Chondrocyte (in vitro differentiated cells): ENCODE measurements around the gene MPV17L2. TPM values are rescaled to one million over a fixed set of nuclear protein-coding genes. Genes with fewer than 3 reads are reported as not detected.

ENCODE experiments used
- DNase-seq: peaks from one replicate; pipeline ENCODE4 v3.0.0; 2021; ENCODE audit warnings: mixed read lengths, low spot score
- H3K27ac Mint-ChIP-seq: one replicate; pipeline ENCODE4 v1.8.0; 2021; ENCODE audit warnings: mild to moderate bottlenecking, moderate library complexity, mixed read lengths; ENCODE audit not compliant: unreplicated experiment
- H3K27me3 Mint-ChIP-seq: 2 replicates; pipeline ENCODE4 v1.8.0; 2021; ENCODE audit warnings: low read depth, mixed read lengths
- H3K36me3 Mint-ChIP-seq: 2 replicates; pipeline ENCODE4 v1.8.0; 2021; ENCODE audit warnings: low read depth, mixed read lengths
- H3K4me1 Mint-ChIP-seq: 2 replicates; pipeline ENCODE4 v1.8.0; 2021; ENCODE audit warnings: low read depth, mild to moderate bottlenecking, mixed read lengths
- H3K4me3 Mint-ChIP-seq: one replicate; pipeline ENCODE4 v1.8.0; 2021; ENCODE audit warnings: mild to moderate bottlenecking, moderate library complexity, mixed read lengths; ENCODE audit not compliant: unreplicated experiment
- H3K9me3 Mint-ChIP-seq: 2 replicates; pipeline ENCODE4 v1.8.0; 2021; ENCODE audit warnings: low read depth, mixed read lengths
- CTCF ChIP-seq: fragments of 200-600 bp; sonication (generic); IDR thresholded peaks from 2 replicates; pipeline ENCODE4 v1.5.0; 2021; ENCODE audit warnings: antibody characterized with exemption, mild to moderate bottlenecking, moderate library complexity
- total RNA-seq: library from RNA; stranded (reverse); gene quantifications from 3 replicates; pipeline ENCODE4 v1.2.1, GENCODE V29; 2021

Gene MPV17L2
- total RNA-seq, 1 donor from 2014 or later = 10.9 TPM

DNA sequence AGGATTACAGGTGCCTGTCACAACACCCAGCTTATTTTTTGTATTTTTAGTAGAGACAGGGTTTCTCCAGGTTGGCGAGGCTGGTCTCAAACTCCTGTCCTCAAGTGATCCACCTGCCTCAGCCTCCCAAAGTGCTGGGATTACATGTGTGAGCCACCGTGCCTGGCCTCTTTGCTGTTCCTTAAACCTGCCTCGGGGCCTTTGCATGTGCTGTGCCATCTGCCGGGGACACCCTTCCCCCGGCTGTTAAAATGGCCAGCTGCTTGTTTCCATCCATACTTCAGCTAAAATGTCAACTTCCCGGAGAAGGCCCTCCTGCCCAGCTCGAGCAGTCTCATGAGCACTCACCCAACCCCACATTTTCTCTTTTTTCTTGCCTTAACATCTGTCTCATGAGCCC lies 52.3 kb downstream of the MPV17L2 start:
- Mint-ChIP-seq H3K27ac (no peak overlapping the region), H3K36me3 (no peaks in the 10 kb centered on the region), H3K9me3 (no peaks in the 10 kb centered on the region), H3K4me1 (no peaks in the 10 kb centered on the region), H3K4me3 (no peak overlapping the region), H3K27me3 (peaks cover 11% of the 10 kb centered on the region)
- TF ChIP-seq CTCF = no peak
- DNase-seq = no peak

Other genes starting within 250 kb of the MPV17L2 start
- 0.31 TPM in 1 of 3 replicates, not detected in the others for gene KCNN1, start 226.1 kb upstream of the MPV17L2 start, total RNA-seq
- gene ARRDC2, start 185.0 kb upstream of the MPV17L2 start, total RNA-seq = 12.2 to 19.8 TPM (median 17.8 TPM) in 3 replicates
- not detected in 3 replicates for gene IL12RB1, start 106.3 kb upstream of the MPV17L2 start, total RNA-seq
- 9.7 to 10.1 TPM (median 10.0 TPM) in 3 replicates for gene MAST3, start 95.4 kb upstream of the MPV17L2 start, total RNA-seq
- gene PIK3R2, start 40.1 kb upstream of the MPV17L2 start, total RNA-seq = 67.6 to 96.3 TPM (median 73.1 TPM) in 3 replicates
- 0.33 to 2.1 TPM (median 1.7 TPM) in 3 replicates for gene IFI30, start 19.4 kb upstream of the MPV17L2 start, total RNA-seq
- 3.4 to 6.1 TPM (median 3.8 TPM) in 3 replicates for gene RAB3A, start 10.8 kb downstream of the MPV17L2 start, total RNA-seq
- 2.9 to 3.4 TPM in 2 of 3 replicates, not detected in the other for gene PDE4C, start 33.2 kb downstream of the MPV17L2 start, total RNA-seq
- 1.6 to 4.0 TPM (median 2.4 TPM) in 3 replicates for gene IQCN, start 81.2 kb downstream of the MPV17L2 start, total RNA-seq
- gene JUND, start 88.4 kb downstream of the MPV17L2 start, total RNA-seq = 129 to 181 TPM (median 176 TPM) in 3 replicates
- 68.1 to 84.8 TPM (median 73.0 TPM) in 3 replicates for gene LSM4, start 129.9 kb downstream of the MPV17L2 start, total RNA-seq
- 18.6 to 21.5 TPM (median 21.1 TPM) in 3 replicates for gene PGPEP1, start 147.4 kb downstream of the MPV17L2 start, total RNA-seq
- 6.2 to 149 TPM (median 149 TPM) in 3 replicates for gene GDF15, start 192.9 kb downstream of the MPV17L2 start, total RNA-seq
- not detected in 3 replicates for gene LRRC25, start 204.4 kb downstream of the MPV17L2 start, total RNA-seq
- 54.8 to 72.3 TPM (median 56.3 TPM) in 3 replicates for gene SSBP4, start 226.2 kb downstream of the MPV17L2 start, total RNA-seq
- gene ISYNA1, start 244.9 kb downstream of the MPV17L2 start, total RNA-seq = 56.5 to 213 TPM (median 208 TPM) in 3 replicates